Liver (tissue), 9 donors: ENCODE results near the gene SGK1. TPM values are rescaled to one million over a fixed set of nuclear protein-coding genes. Genes with fewer than 3 reads are reported as not detected.

Source experiments
- DNase-seq: peaks from one replicate; pipeline ENCODE4 v3.0.0-alpha.2; 2017; ENCODE audit warnings: low spot score
- H3K27ac ChIP-seq, 2 donors: one replicate each; pipeline ENCODE4 v1.7.0; 2013; ENCODE audit warnings: inconsistent platforms in 2 of 2, low read length in 2 of 2, control low read depth in 1 of 2, low read depth in 1 of 2, mild to moderate bottlenecking in 1 of 2
- H3K27me3 ChIP-seq, 4 donors: one replicate each; pipeline versions ENCODE4 v1.6.1 to v1.7.0; 2013; ENCODE audit warnings: low read length in 3 of 4, inconsistent platforms in 1 of 4, mild to moderate bottlenecking in 1 of 4, moderate library complexity in 1 of 4; ENCODE audit not compliant: control insufficient read depth in 4 of 4, insufficient read depth in 4 of 4
- H3K36me3 ChIP-seq, 4 donors: one replicate each; pipeline versions ENCODE4 v1.6.1 to v1.7.0; 2013; ENCODE audit warnings: low read length in 3 of 4, mild to moderate bottlenecking in 3 of 4, low read depth in 1 of 4, moderate library complexity in 1 of 4; ENCODE audit not compliant: control insufficient read depth in 4 of 4, insufficient read depth in 3 of 4
- H3K4me1 ChIP-seq, 4 donors: one replicate each; pipeline versions ENCODE4 v1.6.1 to v1.7.0; 2013; ENCODE audit warnings: low read length in 3 of 4, mild to moderate bottlenecking in 3 of 4, moderate library complexity in 1 of 4; ENCODE audit not compliant: control insufficient read depth in 4 of 4, insufficient read depth in 4 of 4
- H3K4me3 ChIP-seq, 3 donors: one replicate each; pipeline versions ENCODE4 v1.6.1 to v1.7.0; 2013; ENCODE audit warnings: low read length in 3 of 3, control low read depth in 1 of 3, low read depth in 1 of 3, mild to moderate bottlenecking in 1 of 3
- H3K9ac ChIP-seq, 2 donors: one replicate each; pipeline ENCODE4 v1.7.0; 2013; ENCODE audit warnings: low read length in 2 of 2, mild to moderate bottlenecking in 2 of 2, moderate library complexity in 2 of 2, control low read depth in 1 of 2, low read depth in 1 of 2
- H3K9me3 ChIP-seq, 4 donors: one replicate each; pipeline versions ENCODE4 v1.6.1 to v1.7.0; 2013; ENCODE audit warnings: low read length in 3 of 4; ENCODE audit not compliant: control insufficient read depth in 4 of 4
- ATF3 ChIP-seq: IDR thresholded peaks from 2 replicates; pipeline ENCODE4 v1.6.1; 2016; ENCODE audit warnings: antibody characterized with exemption
- CTCF ChIP-seq: fragments of 150-350 bp; IDR thresholded peaks from 2 replicates; pipeline ENCODE4 v1.5.1; 2017; ENCODE audit warnings: improper control_type of control experiment, low read depth, low read length; ENCODE audit not compliant: missing input control
- EGR1 ChIP-seq, 2 donors: IDR thresholded peaks; 2 replicates each; pipeline ENCODE4 v1.6.1; 2016 to 2018; ENCODE audit warnings: antibody characterized with exemption in 2 of 2, low read depth in 2 of 2
- FOXA1 ChIP-seq: IDR thresholded peaks from 2 replicates; pipeline ENCODE4 v1.6.1; 2016; ENCODE audit warnings: antibody characterized with exemption
- FOXA2 ChIP-seq: IDR thresholded peaks from 2 replicates; pipeline ENCODE4 v1.6.1; 2016; ENCODE audit warnings: antibody characterized with exemption
- GABPA ChIP-seq, 2 donors: IDR thresholded peaks in 1 of 2; conservative IDR thresholded peaks in 1 of 2; 2 replicates each; pipeline ENCODE4 v1.6.1; 2016; ENCODE audit warnings: antibody characterized with exemption in 2 of 2, mild to moderate bottlenecking in 1 of 2, moderate library complexity in 1 of 2
- HNF4A ChIP-seq, 2 donors: conservative IDR thresholded peaks; 2 replicates each; pipeline ENCODE4 v1.6.1; 2016; ENCODE audit warnings: antibody characterized with exemption in 2 of 2, mild to moderate bottlenecking in 2 of 2
- HNF4G ChIP-seq: IDR thresholded peaks from 2 replicates; pipeline ENCODE4 v1.6.1; 2016; ENCODE audit warnings: antibody characterized with exemption
- NR2F2 ChIP-seq: IDR thresholded peaks from 2 replicates; pipeline ENCODE4 v1.6.1; 2016; ENCODE audit warnings: antibody characterized with exemption
- RAD21 ChIP-seq, 2 donors: IDR thresholded peaks; 2 replicates each; pipeline ENCODE4 v1.6.1; 2016; ENCODE audit warnings: antibody characterized with exemption in 2 of 2, mild to moderate bottlenecking in 2 of 2
- RXRA ChIP-seq, 2 donors: IDR thresholded peaks; 2 replicates each; pipeline ENCODE4 v1.6.1; 2017 to 2018; ENCODE audit warnings: antibody characterized with exemption in 2 of 2, mild to moderate bottlenecking in 1 of 2
- TAF1 ChIP-seq: conservative IDR thresholded peaks from 2 replicates; pipeline ENCODE4 v1.6.1; 2016; ENCODE audit warnings: antibody characterized with exemption, mild to moderate bottlenecking
- YY1 ChIP-seq: IDR thresholded peaks from 2 replicates; pipeline ENCODE4 v1.6.1; 2016; ENCODE audit warnings: antibody characterized with exemption, mild to moderate bottlenecking
- ZBTB33 ChIP-seq: IDR thresholded peaks from 2 replicates; pipeline ENCODE4 v1.6.1; 2016; ENCODE audit warnings: antibody characterized with exemption
- WGBS: extraction: QIAGEN DNeasy Blood & Tissue Kit; methylation state at CpG from one replicate; pipeline ENCODE4 v1.1.7; 2013; 5-methylcytosine and 5-hydroxymethylcytosine counted together
- polyA plus RNA-seq, 2 donors: library from polyadenylated mRNA; stranded (reverse) in 1 of 2; unstranded in 1 of 2; fragments of 200-250 nt in 1 of 2; fragments of >200 nt in 1 of 2; fragmentation: Nextera tagmentation in 1 of 2; extraction: Ambion mirVana in 1 of 2; gene quantifications; one replicate each; pipeline versions ENCODE4 v1.2.1 to v1.2.3, GENCODE V29; 2013 to 2015
- total RNA-seq, 2 donors: library from RNA; depleted of rRNA; stranded (reverse); fragments of >200 nt; gene quantifications; one replicate each; pipeline ENCODE4 v1.2.3, GENCODE V29; 2014
- TF ChIP-seq, protein P1 (sequence below): IDR thresholded peaks from 2 replicates; pipeline ENCODE4 v1.6.1; 2016; ENCODE audit warnings: antibody characterized with exemption, mild to moderate bottlenecking
- TF ChIP-seq, protein P2 (sequence below): IDR thresholded peaks from 2 replicates; pipeline ENCODE4 v1.6.1; 2016; ENCODE audit warnings: antibody characterized with exemption
- donor health status: healthy.
- donor health status: healthy.
- donor health status: healthy.
- donor health status: healthy.
- donor health status: healthy.

Gene SGK1
- total and polyA plus RNA-seq, 4 donors: 28.0 to 113 (median 35.4) TPM

DNA sequence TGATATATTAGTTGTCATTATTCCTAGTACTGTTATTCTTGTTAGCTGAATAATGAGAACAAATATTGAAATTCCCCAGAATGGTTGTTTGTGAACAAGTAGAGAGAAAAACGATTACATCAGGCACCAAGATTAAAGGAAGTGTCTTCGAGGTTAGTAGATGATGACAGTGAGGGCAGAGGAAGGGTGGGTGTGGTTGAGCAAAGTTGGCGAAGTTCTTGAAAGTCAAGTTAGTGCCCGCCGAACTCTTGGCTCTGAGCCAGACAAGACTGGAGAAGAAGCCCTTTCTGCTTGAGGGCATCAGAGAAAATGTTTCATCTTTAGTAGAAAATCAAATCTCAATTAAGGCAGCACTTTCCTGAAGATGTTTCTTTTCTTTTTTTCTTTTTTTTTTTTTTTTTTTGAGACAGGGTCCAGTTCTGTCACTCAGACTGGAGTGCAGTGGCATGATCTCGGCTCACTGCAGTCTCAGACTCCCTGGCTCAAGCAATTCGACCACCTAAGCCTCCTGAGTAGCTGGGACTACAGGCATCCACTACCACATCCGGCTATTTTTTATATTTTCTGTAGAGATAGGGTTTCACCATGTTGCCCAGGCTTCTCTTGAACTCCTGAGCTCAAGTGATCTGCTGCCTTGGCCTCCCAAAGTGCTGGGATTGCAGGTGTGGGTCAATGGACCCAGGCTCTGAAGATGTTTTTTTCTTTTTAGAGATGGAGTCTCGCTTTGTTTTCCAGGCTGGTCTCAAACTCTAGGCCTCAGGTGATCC is 77.1 kb downstream of the SGK1 start:
- H3K4me3 ChIP-seq: no peak overlapping the region
- no peaks in the 10 kb centered on the region for H3K9me3 ChIP-seq
- 73% methylated on average over 9 of the region's 9 CpGs for WGBS
- H3K9ac ChIP-seq: no peak overlapping the region
- DNase-seq: no peak
- no peaks in the 10 kb centered on the region for H3K27me3 ChIP-seq
- TF ChIP-seq, protein P1, sequence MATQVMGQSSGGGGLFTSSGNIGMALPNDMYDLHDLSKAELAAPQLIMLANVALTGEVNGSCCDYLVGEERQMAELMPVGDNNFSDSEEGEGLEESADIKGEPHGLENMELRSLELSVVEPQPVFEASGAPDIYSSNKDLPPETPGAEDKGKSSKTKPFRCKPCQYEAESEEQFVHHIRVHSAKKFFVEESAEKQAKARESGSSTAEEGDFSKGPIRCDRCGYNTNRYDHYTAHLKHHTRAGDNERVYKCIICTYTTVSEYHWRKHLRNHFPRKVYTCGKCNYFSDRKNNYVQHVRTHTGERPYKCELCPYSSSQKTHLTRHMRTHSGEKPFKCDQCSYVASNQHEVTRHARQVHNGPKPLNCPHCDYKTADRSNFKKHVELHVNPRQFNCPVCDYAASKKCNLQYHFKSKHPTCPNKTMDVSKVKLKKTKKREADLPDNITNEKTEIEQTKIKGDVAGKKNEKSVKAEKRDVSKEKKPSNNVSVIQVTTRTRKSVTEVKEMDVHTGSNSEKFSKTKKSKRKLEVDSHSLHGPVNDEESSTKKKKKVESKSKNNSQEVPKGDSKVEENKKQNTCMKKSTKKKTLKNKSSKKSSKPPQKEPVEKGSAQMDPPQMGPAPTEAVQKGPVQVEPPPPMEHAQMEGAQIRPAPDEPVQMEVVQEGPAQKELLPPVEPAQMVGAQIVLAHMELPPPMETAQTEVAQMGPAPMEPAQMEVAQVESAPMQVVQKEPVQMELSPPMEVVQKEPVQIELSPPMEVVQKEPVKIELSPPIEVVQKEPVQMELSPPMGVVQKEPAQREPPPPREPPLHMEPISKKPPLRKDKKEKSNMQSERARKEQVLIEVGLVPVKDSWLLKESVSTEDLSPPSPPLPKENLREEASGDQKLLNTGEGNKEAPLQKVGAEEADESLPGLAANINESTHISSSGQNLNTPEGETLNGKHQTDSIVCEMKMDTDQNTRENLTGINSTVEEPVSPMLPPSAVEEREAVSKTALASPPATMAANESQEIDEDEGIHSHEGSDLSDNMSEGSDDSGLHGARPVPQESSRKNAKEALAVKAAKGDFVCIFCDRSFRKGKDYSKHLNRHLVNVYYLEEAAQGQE: no peak
- TF ChIP-seq GABPA (IDR thresholded peaks at IDR 0.05 in 1 of 2, conservative IDR thresholded peaks at IDR 0.05 in 1 of 2): no peak
- no peak for TF ChIP-seq ATF3
- no peaks in the 10 kb centered on the region for H3K36me3 ChIP-seq
- H3K27ac ChIP-seq: no peak overlapping the region
- no peaks in the 10 kb centered on the region for H3K4me1 ChIP-seq

GRCh38 chr6:134238960-134239795 is 78.7 kb downstream of the SGK1 start:
- H3K27ac ChIP-seq: no peak overlapping the region
- no peaks in the 10 kb centered on the region for H3K4me1 ChIP-seq
- no peaks in the 10 kb centered on the region for H3K27me3 ChIP-seq
- WGBS: 62% methylated on average over 6 of the region's 6 CpGs
- no peak for DNase-seq
- H3K9ac ChIP-seq: no peak overlapping the region
- no peaks in the 10 kb centered on the region for H3K36me3 ChIP-seq
- TF ChIP-seq EGR1 (IDR thresholded peaks at IDR 0.05; ENCODE audit: low read depth in 2 of 2) (no peak), GABPA (IDR thresholded peaks at IDR 0.05 in 1 of 2, conservative IDR thresholded peaks at IDR 0.05 in 1 of 2) (no peak), HNF4G (no peak), FOXA1 (no peak), ATF3 (no peak), CTCF (no peak), TAF1 (no peak), FOXA2 (no peak), NR2F2 (no peak), YY1 (no peak), RAD21 (IDR thresholded peaks at IDR 0.05) (no peak), ZBTB33 (no peak), RXRA (IDR thresholded peaks at IDR 0.05) (no peak), HNF4A (conservative IDR thresholded peaks at IDR 0.05) (no peak)
- TF ChIP-seq, protein P2, sequence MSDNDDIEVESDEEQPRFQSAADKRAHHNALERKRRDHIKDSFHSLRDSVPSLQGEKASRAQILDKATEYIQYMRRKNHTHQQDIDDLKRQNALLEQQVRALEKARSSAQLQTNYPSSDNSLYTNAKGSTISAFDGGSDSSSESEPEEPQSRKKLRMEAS: no peak
- no peak overlapping the region for H3K4me3 ChIP-seq
- no peaks in the 10 kb centered on the region for H3K9me3 ChIP-seq
